Effector CD8-positive, alpha-beta T cell (primary cell): Measurements from ENCODE around the gene RHOBTB1.

Experiments
- DNase-seq: peaks from one replicate; lab custom pipeline; 2025; lab: John Stamatoyannopoulos, UW

Gene RHOBTB1

GRCh38 chr10:60820093-60820754 is 123.8 kb downstream of the RHOBTB1 start:
- no peak for DNase-seq
